ENCODE data around the gene ZNF268. TPM values are rescaled to one million over a fixed set of nuclear protein-coding genes. Genes with fewer than 3 reads are reported as not detected.
"Not testable (repeated sequence)": the region's sequence is repeated elsewhere in the genome, so short reads cannot be mapped to it uniquely, and the experiment has no call there.

ZNF268 gene
- total RNA-seq, 1 donor from 2014 or later = 25.4 TPM

GRCh38 chr12:133235401-133236112 is 54.3 kb downstream of the ZNF268 start, which contains the start of gene ANHX:
Gene ANHX (minus strand): TSS chr12:133235877. CDS start chr12:133234356, 1,521 bp downstream.
- DNase-seq (no peak), ATAC-seq (no peak)
- no peak within 1 kb of the TSS for H3K4me3 ChIP-seq
- intact Hi-C loops (cut with DNase I) = no loop called here
- H3K27ac ChIP-seq = no peak within 1 kb of the TSS
- no peaks in the 10 kb centered on the region for H3K36me3 ChIP-seq
- H3K9me3 ChIP-seq = no peaks in the 10 kb centered on the region
- no peak for TF ChIP-seq CTCF (IDR thresholded peaks at IDR 0.05)
- no peaks in the 10 kb centered on the region for H3K4me1 ChIP-seq
- H3K27me3 ChIP-seq = no peaks in the 10 kb centered on the region

GRCh38 chr12:133236144-133236543 is 54.8 kb downstream of the ZNF268 start:
- intact Hi-C loops (cut with DNase I) = no loop called here
- TF ChIP-seq CTCF (IDR thresholded peaks at IDR 0.05) = no peak
- Histone ChIP-seq H3K27ac (no peak overlapping the region), H3K4me1 (no peaks in the 10 kb centered on the region), H3K27me3 (no peaks in the 10 kb centered on the region), H3K36me3 (no peaks in the 10 kb centered on the region), H3K4me3 (no peak overlapping the region), H3K9me3 (no peaks in the 10 kb centered on the region)
- ATAC-seq (no peak), DNase-seq (no peak)

- no peaks in the 10 kb centered on the region for H3K36me3 ChIP-seq
- ATAC-seq (no peak), DNase-seq (no peak)
- intact Hi-C loops (cut with DNase I) = no loop called here
- TF ChIP-seq CTCF (IDR thresholded peaks at IDR 0.05) = no peak
- no peak overlapping the region for H3K27ac ChIP-seq
- no peaks in the 10 kb centered on the region for H3K9me3 ChIP-seq
- no peaks in the 10 kb centered on the region for H3K27me3 ChIP-seq
- H3K4me3 ChIP-seq = no peak overlapping the region
- no peaks in the 10 kb centered on the region for H3K4me1 ChIP-seq
These were observed 55.3 kb downstream of the ZNF268 start for GRCh38 chr12:133236556-133236955.

GRCh38 chr12:133251732-133252131 is 70.4 kb downstream of the ZNF268 start:
- no peaks in the 10 kb centered on the region for H3K9me3 ChIP-seq
- H3K4me1 ChIP-seq = no peaks in the 10 kb centered on the region
- intact Hi-C loops (cut with DNase I) = no loop called here
- TF ChIP-seq CTCF (IDR thresholded peaks at IDR 0.05) = no peak
- H3K27me3 ChIP-seq = no peaks in the 10 kb centered on the region
- no peak for ATAC-seq
- H3K4me3 ChIP-seq = no peak overlapping the region
- no peak overlapping the region for H3K27ac ChIP-seq
- no peak for DNase-seq
- H3K36me3 ChIP-seq = no peaks in the 10 kb centered on the region

- not testable (repeated sequence) for H3K4me3 ChIP-seq, ATAC-seq
These were observed 74.5 kb downstream of the ZNF268 start for GRCh38 chr12:133255833-133256232.

GRCh38 chr12:133256321-133256720 is 75.0 kb downstream of the ZNF268 start:
- no peak for TF ChIP-seq CTCF (IDR thresholded peaks at IDR 0.05)
- no peaks in the 10 kb centered on the region for H3K9me3 ChIP-seq
- H3K27me3 ChIP-seq = no peaks in the 10 kb centered on the region
- H3K36me3 ChIP-seq = no peaks in the 10 kb centered on the region
- no peak overlapping the region for H3K27ac ChIP-seq
- H3K4me3 ChIP-seq = no peak overlapping the region
- intact Hi-C loops (cut with DNase I) = no loop called here
- no peaks in the 10 kb centered on the region for H3K4me1 ChIP-seq
- no peak for ATAC-seq
- no peak for DNase-seq

More at GRCh38 chr12:133255833-133256232, 74.5 kb downstream of the ZNF268 start:
- H3K27me3 ChIP-seq; intact Hi-C loops (cut with DNase I); H3K27ac ChIP-seq; H3K36me3 ChIP-seq; H3K9me3 ChIP-seq; H3K4me1 ChIP-seq; DNase-seq: not testable (repeated sequence)

Measured in upper lobe of right lung (tissue), 1 donor.